SK-N-MC (cell line): Measurements from ENCODE around the gene FRMD4A.
"Not testable (repeated sequence)": the region's sequence is repeated elsewhere in the genome, so short reads cannot be mapped to it uniquely, and the experiment has no call there.

Experiments
- DNase-seq: peaks from one replicate; pipeline ENCODE4 v3.0.0-alpha.2; 2011; ENCODE audit warnings: low read depth, low spot score
- H3K27ac ChIP-seq: fragments of 200-600 bp; sonication (generic); 2 replicates; pipeline ENCODE4 v1.5.1; 2016; ENCODE audit warnings: mixed run types
- H3K36me3 ChIP-seq: fragments of 200-600 bp; sonication (generic); 2 replicates; pipeline ENCODE4 v1.6.1; 2017; ENCODE audit warnings: antibody characterized with exemption, low read length, mixed read lengths; ENCODE audit not compliant: insufficient read depth
- H3K4me3 ChIP-seq: fragments of 200-600 bp; sonication (generic); 2 replicates; pipeline ENCODE4 v1.5.1; 2016
- H3K9ac ChIP-seq: fragments of 200-600 bp; sonication (generic); 2 replicates; pipeline ENCODE4 v1.8.0; 2017; ENCODE audit warnings: mixed run types, mixed read lengths; ENCODE audit not compliant: insufficient read length
- H3K9me3 ChIP-seq: fragments of 200-600 bp; sonication (generic); 2 replicates; pipeline ENCODE4 v1.6.1; 2017; ENCODE audit warnings: low read depth, mild to moderate bottlenecking, antibody characterized with exemption, low read length, moderate library complexity, mixed read lengths
- EZH2 ChIP-seq: fragments of 200-600 bp; sonication (generic); IDR thresholded peaks from one replicate; pipeline ENCODE4 v1.6.1; 2017; ENCODE audit warnings: antibody characterized with exemption
- FOXP2 ChIP-seq: optimal IDR thresholded peaks from 2 replicates; pipeline ENCODE3; 2011; ENCODE audit warnings: mild to moderate bottlenecking, moderate library complexity; ENCODE audit not compliant: insufficient read depth; ENCODE audit errors: extremely low read length, control extremely low read depth
- POLR2AphosphoS5 ChIP-seq: IDR thresholded peaks from 2 replicates; pipeline ENCODE4 v1.6.1; 2012; ENCODE audit warnings: mild to moderate bottlenecking, low read depth, low read length, borderline replicate concordance

FRMD4A gene

DNA sequence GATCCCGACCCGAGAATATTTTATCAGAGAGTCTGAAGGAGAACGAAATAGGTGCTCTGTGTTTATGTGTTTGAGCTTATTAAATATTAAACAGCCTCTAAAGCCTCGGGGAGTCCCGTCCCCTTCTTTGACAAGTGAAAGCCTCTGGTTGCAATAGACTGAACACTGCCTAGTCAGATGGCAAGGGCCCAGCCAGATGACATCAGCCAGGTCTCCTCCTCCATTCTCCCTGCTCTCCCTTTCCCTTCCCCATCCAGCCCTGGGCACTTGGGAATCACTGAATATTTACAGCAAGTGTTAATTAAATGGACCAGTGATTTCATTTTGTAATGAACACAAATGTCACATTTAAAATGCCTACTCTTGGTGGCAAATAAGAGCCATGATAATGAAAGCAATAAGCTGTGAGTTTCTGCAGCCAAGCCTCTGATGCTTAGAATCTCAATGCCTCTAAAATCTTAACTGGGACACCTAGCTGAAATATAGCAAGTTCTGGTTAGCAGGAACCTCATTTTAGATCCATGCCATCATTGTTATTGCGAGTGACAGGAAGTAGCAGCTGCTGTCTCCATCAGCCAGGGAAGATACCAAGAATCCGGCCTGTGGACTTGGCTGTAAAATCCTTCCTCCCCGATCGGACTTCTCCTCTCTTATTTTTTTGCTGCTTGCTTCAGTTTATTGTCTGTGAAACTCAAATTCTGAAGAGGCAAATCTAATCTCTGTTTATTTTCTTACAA is 541.8 kb downstream of the FRMD4A start:
- no peaks in the 10 kb centered on the region for H3K36me3 ChIP-seq
- TF ChIP-seq POLR2AphosphoS5 (no peak), EZH2 (no peak), FOXP2 (no peak)
- DNase-seq, result no peak
- H3K27ac ChIP-seq, result no peak overlapping the region
- no peak overlapping the region for H3K9ac ChIP-seq
- no peaks in the 10 kb centered on the region for H3K9me3 ChIP-seq
- no peak overlapping the region for H3K4me3 ChIP-seq

DNA sequence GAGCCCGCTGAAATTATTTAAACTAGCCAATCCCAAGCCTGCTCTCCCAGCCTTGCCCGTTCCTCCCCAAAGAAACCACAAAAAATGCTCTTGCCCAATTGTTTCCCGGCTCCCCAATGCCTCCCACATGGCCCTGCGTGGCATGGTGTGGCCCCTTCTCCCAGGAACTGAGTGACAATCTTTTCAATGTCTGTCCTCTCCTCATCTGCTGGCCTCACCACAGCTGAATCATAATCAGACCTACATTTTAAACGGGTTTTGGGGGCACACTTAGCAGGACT is 542.5 kb downstream of the FRMD4A start:
- no peak overlapping the region for H3K9ac ChIP-seq
- TF ChIP-seq POLR2AphosphoS5, result no peak
- no peak for TF ChIP-seq EZH2
- TF ChIP-seq FOXP2, result no peak
- no peaks in the 10 kb centered on the region for H3K9me3 ChIP-seq
- no peaks in the 10 kb centered on the region for H3K36me3 ChIP-seq
- no peak overlapping the region for H3K4me3 ChIP-seq
- no peak overlapping the region for H3K27ac ChIP-seq
- no peak for DNase-seq

DNA sequence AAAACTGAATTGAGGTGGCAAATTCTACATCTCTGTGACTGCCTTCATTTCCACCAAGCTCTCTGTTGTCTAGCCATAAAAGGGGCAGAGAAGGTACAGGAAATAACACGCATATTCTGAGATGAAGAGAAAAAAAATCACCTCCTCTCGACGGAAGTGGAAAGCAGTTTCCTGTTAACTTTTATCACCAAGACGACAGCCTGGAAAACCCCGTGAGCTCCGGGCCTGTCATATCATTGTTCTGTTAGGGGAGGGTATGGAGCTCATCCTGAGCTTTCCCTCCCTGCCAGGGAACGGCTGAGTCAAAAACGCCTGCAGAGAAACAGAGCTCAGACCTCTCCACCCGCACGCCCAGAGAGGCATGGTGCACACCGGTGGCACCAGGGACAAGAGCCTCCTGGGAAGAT is 543.7 kb downstream of the FRMD4A start:
- no peak for TF ChIP-seq FOXP2
- TF ChIP-seq POLR2AphosphoS5, result no peak
- no peak for DNase-seq
- H3K27ac ChIP-seq, result no peak overlapping the region
- H3K36me3 ChIP-seq, result no peaks in the 10 kb centered on the region
- H3K9me3 ChIP-seq, result no peaks in the 10 kb centered on the region
- H3K4me3 ChIP-seq, result no peak overlapping the region
- no peak overlapping the region for H3K9ac ChIP-seq

DNA sequence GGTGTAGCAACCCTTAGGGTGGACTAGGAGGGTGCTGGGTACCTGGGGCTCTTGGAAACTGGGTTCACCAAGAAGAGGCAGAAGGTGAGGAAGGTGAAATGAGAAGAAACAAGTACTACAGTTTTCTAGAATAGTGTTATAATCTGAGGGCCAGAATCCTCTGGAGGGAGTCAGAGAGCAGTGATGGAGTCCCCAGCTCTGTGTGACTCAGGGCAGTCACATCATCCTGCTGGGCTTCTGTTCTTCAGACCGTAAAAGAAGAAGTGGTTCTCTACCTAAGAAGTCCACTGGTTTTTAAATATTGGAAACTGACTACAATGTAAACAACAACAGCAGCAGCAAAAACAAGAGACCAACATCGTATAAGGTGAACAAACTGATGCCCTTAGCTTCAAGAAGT is 546.7 kb downstream of the FRMD4A start:
- TF ChIP-seq FOXP2, result no peak
- no peak for DNase-seq
- H3K36me3 ChIP-seq, result no peaks in the 10 kb centered on the region
- H3K9me3 ChIP-seq, result no peaks in the 10 kb centered on the region
- no peak overlapping the region for H3K27ac ChIP-seq
- H3K4me3 ChIP-seq, result no peak overlapping the region
- H3K9ac ChIP-seq, result no peak overlapping the region

DNA sequence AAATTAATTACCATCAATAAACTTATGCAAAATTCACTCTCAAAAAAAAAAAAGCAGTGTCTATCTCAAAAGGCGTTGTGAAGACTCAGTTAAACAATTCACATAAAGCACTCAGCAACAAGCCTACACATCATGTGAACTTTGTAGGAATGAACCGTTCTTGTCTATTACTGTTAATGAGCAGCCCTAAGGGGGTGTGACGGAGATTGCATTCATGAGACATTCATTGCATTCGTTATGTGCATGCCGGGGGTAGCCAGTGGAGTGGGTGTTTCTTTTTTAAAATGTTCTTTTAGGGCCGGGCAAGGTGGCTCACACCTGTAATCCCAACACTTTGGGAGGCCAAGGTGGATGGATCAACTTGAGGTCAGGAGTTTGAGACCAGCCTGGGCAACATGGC is 551.0 kb downstream of the FRMD4A start:
- H3K27ac ChIP-seq, result no peak overlapping the region
- no peak for DNase-seq
- no peaks in the 10 kb centered on the region for H3K9me3 ChIP-seq
- H3K4me3 ChIP-seq, result no peak overlapping the region
- H3K9ac ChIP-seq, result no peak overlapping the region
- H3K36me3 ChIP-seq, result no peaks in the 10 kb centered on the region
- TF ChIP-seq POLR2AphosphoS5, result no peak
- TF ChIP-seq EZH2, result no peak
- no peak for TF ChIP-seq FOXP2

DNA sequence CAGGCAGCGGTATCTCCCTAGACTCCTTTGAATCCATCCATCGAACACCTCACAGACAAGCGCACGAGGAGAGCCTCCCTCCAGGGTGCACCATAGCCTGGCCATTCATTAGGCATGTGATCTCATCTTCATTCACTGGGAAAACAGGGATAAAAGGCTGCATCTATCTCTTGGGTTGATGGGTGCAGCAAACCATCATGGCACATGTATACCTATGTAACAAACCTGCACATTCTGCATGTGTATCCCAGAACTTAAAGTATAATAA is 552.1 kb downstream of the FRMD4A start:
- H3K27ac ChIP-seq, H3K9ac ChIP-seq, H3K36me3 ChIP-seq, H3K9me3 ChIP-seq, DNase-seq, H3K4me3 ChIP-seq: not testable (repeated sequence)

DNA sequence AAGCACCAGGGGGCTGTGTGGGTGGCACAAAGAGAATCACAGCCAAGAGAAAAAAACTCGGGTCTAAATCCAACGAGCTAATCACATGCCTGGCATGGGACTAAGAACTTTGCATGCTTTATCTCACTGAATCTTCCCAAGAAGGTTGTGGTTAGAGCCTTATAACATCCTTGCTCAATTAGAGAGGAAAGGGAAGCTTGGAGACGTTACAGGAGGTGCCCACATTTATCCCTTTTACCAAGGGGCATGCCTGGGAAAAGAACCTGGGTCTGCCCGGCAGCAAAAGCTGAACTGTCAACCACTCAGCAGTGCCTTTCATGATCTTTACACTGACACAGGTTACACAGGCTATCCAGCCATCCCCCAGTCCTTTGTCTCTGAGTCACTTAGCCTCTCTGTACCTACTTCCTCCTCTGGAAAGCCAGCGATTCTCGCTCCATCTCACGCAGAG is 553.8 kb downstream of the FRMD4A start:
- DNase-seq, result no peak
- Histone ChIP-seq H3K4me3 (no peak overlapping the region), H3K36me3 (no peaks in the 10 kb centered on the region), H3K27ac (no peak overlapping the region), H3K9ac (no peak overlapping the region), H3K9me3 (no peaks in the 10 kb centered on the region)
- TF ChIP-seq FOXP2, result no peak
- TF ChIP-seq EZH2, result no peak
- no peak for TF ChIP-seq POLR2AphosphoS5

DNA sequence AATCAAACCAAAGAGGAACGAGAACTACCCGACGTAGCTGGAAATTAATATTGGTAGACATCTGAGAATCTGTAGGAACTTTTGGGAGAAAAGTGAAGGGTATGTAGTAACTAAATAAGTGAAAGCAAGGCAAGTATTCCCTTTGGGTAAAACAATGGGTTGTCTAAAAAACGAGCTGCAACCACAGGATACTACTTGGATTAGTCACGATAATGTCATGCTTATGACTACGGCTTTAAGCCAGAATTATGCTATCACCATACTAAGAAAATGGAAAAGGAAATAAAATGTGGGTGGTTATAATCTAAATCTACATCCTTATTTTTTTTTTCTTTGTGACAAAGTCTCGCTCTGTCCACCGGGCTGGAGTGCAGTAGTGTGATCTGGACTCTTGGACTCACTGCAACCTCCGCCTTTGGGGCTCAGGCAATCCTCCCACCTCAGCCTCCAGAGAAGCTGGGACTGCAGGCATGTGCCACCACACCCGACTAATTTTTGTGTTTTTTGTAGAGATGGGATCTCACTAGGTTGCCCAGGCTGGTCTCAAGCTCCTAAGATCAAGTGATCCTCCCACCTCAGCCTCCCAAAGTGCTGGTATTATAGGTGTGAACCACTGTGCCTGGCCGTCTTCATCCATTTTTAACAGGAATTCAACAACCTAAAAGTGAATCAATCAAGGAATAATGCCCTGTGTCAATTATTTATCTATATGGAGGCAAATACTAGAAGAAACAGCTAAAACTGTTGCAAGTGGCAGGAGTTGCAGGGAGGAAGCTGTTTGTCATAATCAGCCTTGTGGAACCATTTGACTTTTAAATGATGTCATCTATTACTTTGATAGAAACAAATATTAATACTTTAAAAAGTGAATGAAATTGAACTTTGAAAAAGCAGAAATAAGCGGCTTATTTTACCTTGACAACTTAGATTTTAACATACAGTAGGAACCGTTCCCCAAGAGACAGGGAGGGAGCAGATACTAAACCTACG is 554.6 kb downstream of the FRMD4A start:
- DNase-seq, result no peak
- no peak for TF ChIP-seq POLR2AphosphoS5
- no peak for TF ChIP-seq FOXP2
- TF ChIP-seq EZH2, result no peak
- Histone ChIP-seq H3K36me3 (no peaks in the 10 kb centered on the region), H3K9me3 (no peaks in the 10 kb centered on the region), H3K27ac (no peak overlapping the region), H3K4me3 (no peak overlapping the region), H3K9ac (no peak overlapping the region)

DNA sequence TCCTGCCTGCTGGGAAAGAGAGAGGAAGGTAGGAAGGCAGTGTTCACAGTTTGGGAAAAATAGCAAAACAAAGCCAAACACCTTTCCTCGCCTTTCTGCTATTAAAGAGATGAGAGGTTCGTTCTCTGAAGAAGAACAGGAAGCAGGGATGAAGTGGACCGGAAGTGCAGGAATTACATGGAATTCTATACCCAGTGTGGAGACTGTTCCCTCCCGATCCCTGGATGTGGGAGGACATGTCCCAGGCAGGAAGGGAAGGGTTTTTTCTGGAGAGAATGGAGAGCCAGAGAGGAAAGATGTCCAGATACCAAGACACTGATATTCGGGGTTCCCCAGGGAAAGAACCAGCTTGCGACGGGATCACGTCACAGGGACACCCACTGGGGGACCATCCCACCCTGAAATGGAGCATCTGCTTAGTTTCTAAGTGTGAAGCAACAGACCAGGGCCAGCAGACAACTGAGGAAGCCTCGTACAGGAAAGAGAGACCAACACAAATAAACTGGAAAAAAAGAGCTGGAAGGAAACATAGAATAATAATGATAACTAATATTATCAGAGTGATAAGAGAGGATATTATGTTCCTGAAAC is 556.3 kb downstream of the FRMD4A start:
- H3K27ac ChIP-seq, result no peak overlapping the region
- H3K4me3 ChIP-seq, result no peak overlapping the region
- no peak for TF ChIP-seq EZH2
- no peak for TF ChIP-seq FOXP2
- no peak for TF ChIP-seq POLR2AphosphoS5
- no peaks in the 10 kb centered on the region for H3K9me3 ChIP-seq
- H3K36me3 ChIP-seq, result no peaks in the 10 kb centered on the region
- no peak for DNase-seq
- no peak overlapping the region for H3K9ac ChIP-seq
